HTERT RPE-1 (cell line): ENCODE data around the gene APAF1.
"Not testable (repeated sequence)": the region's sequence is repeated elsewhere in the genome, so short reads cannot be mapped to it uniquely, and the experiment has no call there.

Experiments used
- in situ Hi-C: fragments of 300-500 bp; cut with MboI; formaldehyde crosslinking; loops from 4 replicates; pipeline ENCODE4 v1.14.3; 2020; ENCODE audit warnings: low sequenced_read_pairs

APAF1 gene

DNA sequence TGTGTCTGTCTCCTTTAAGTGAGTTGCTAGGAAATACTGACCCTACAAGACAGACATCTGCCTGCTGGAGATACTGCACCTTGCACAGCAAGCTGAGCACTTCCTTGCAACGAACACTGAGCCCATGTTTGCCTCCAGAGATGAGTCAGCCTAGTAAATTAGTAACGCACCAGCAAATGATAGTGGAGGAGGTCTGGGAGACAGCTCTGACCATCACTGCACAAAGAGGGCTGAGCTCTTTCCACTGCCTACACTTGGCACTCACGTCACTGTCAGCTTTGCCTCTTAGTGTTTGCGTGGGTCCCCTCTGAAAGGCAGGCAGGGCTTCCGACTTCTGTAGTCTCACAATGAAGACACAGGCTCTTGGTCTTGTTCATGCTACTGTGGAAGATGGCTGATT lies 109.0 kb downstream of the APAF1 start:
- in situ Hi-C loops: no loop called here

DNA sequence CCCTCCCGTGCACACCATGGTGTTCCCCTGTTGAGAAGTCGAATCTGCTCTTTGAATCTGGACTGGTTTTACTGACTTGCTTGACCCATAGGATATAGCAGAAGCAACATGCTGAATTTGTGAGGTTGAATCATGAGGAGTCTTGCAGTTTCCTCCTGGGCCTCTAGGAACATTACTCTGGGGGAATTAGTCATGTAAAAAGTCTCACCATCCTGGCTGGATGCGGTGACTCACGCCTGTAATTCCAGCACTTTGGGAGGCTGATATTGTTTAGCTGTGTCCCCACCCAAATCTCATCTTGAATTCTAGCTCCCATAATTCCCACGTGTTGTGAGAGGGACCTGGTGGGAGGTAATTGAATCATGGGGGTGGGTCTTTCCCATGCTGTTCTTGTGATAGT lies 110.8 kb downstream of the APAF1 start:
- in situ Hi-C loops: not testable (repeated sequence)

DNA sequence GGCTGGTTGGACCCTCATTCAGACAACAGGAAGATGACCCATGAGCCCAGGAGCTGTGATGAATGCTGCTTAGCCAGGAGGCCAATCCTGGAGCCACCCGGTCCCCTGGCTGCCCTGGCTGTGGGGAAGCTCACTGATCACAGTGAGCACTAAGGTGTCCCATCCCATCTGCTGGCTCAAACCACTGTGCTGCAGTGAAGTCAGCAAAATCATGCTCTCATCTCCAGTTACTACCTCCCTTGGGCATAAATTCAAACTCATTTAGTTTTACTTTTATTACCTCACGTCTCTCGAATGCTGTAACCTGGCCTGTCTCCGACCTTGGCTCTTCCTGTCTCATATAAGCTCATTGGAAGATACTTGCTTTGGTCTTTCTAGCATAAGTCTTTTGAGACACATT lies 112.4 kb downstream of the APAF1 start:
- in situ Hi-C loops: no loop called here

DNA sequence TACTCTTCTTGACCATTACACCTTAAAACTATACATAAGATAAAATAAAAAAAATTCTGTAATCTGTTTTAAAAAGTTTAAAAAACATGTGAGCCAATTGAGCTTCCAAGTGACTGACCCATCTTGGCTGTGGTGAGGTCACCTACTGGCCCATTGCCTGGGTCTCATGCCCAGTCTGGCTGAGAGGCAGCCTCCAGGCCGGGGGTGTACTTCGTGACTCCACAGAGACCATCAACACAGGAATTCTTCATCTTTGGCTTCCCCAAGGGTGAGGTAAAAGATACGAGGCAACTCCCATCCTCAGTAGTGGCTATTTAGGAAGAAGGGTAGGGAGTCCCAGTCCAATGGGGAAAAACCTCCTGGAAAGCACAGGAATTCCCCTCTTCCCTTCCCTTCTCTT lies 113.2 kb downstream of the APAF1 start:
- in situ Hi-C loops: no loop called here

DNA sequence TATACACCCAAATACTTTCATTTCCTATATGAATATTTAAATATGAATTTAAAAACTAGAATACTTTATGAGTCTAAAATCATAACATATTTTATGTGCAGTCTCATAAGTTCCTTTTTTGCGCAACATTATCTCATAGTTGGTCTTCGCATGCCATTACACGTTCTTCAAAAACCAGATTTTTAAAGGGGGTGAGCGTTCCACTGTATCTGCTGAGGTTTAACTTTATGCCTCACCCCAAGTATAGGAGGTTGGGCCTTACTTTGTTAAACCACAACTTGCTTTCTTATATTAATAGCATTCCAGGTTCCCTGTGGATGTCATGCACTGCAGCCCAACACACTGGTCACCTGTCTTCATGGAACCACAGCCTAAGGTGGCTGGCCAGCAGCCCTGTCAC lies 118.6 kb downstream of the APAF1 start:
- in situ Hi-C loops: no loop called here

DNA sequence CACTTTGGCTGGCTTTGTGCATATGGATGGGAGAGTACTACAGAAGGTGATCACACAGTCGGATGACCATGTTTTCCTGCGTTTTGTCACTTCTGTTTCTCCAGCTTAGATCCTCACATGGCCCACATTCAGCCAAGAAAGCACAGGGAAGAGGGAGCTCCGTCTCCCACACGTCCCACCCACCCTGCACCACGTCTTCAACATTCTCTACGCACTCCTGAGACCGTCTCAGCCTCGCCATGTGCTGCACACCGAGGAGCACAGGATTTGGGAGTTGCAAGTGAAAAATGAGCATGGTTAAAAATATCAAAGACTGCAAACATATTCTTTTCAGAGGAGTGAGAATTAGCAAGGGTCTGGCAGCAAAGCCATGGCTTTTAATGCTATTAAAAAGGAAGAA lies 122.2 kb downstream of the APAF1 start:
- in situ Hi-C loops: no loop called here

DNA sequence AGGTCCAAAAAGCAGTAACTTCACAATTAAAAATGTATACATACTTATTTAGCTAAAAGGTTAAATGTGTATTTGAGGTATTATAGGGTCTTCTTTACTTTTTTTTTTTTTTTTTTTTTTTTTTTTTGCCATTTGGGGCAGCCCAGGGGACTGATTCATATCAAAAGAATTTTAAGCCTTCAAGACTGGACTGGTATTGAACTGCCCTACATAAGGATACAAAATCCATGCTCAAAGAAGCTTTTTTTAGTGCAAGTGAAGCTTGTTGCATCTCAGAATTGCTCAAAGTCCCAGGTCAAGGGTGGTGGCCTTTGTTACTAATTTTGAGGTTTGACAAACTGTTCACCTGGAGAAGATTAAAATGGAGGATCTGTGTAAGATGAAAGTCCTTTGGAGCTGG lies 124.0 kb downstream of the APAF1 start:
- in situ Hi-C loops: no loop called here

DNA sequence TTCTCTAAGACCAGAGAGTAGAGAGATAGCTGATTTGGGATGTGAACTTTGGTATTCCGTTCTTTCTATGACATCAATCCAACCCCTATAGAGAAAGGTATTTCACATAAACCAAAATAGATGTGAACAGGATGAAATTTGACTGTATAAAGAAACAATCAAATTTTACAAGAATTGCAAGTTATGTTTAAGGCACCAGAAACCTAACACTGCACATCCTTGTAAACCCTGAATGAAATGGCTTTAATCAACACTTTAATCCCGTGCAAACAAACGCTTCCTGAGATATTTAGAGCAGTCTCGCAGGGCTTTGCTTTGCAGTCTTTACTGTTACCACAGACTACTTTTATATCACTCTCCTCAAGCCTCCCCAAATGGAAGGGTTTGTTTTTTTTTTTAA lies 125.1 kb downstream of the APAF1 start:
- in situ Hi-C loops: no loop called here

DNA sequence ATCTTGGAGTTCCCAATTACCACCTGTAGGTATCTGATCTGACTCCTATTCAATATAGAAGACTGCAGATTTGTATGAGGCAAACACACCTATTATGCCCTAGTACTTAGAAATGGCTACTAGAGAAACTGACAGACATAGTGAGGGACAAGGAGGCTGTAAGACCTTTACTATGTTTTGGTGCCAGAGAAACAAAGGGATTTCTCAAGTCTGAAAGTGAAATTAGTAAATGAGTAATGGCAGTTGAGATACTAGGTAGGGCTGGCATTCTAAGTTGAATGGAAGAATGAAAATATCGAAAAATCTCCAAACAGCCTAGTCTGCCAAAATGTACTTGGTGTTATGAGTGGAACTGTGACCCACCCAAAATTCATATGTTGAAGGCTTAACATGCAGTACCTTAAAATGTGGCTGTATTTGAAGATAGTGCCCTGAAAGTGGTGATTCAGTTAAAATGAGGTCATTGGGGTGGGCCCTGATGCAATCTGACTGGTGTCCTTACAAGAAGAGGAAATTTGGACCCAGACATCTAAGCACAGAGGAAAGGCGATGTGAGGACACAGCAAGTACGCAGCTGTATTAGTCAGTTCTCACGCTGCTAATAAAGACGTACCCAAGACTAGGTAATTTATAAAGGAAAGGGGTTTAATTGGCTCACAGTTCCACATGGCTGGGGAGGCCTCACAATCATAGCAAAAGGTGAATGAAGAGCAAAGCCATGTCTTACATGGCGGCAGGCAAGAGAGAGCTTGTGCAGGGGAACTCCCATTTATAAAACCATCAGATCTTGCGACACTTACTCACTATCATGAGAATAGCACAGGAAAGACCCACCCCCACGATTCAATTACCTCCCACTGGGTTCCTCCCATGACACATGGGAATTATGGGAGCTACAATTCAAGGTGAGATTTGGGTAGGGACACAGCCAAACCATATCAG lies 127.0 kb downstream of the APAF1 start:
- in situ Hi-C loops: no loop called here

DNA sequence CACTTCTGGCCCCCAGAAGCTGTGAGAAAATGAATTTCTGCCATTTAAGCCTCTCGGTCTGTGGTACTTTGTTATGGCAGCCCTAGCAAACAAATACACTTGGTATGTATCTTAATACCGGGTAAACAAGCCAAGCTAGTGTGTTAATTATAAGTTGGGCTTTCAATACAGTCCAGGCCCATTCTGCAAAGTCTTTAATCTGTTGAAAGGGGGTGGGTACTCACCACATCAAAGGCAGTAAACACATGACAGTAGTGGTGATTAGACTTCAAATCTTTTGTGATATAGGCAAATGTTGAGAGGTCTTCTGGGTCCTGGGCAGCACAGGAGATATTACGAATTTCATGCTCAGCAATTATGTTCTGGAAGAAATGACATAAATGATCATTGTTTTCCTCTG lies 127.7 kb downstream of the APAF1 start:
- in situ Hi-C loops: no loop called here

DNA sequence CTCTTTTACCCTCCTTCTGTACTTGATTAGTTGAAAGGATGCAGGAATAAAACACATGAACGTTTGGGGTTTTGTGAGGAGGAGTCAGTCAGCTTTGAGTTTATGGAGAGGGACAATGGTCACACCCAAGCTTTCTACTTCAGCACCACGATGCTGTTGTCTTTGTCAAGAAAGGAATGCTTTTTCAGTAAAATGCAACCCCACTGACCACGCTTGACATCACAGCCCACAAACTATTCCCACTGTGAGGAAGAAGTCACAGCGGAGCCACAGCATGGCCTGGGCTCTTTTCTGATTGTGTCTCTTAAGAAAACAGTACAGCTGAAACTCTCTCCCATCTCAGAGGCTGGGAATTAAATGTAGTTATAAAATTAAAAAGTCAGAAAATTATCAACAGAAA lies 135.2 kb downstream of the APAF1 start:
- in situ Hi-C loops: no loop called here

DNA sequence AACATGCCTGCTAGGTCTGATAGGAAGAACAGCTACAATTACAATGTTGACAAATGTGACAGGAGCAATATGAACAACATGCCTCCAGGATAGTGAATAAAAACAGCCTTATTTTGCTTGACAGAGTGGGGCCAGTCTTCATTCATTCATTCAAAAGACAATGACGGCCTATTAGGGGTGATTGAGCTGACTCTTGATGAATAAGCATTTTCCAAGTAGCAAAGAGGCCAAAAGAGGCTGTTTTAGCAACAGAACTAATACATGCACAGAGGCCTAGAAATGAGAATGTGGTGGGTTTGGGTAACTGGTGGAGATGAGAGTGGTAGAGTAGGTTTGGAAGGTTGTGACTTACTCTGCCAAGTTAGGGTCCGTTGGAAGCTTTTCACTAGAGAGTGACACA lies 138.3 kb downstream of the APAF1 start:
- in situ Hi-C loops: no loop called here
